ENCODE measurements around the gene GREB1.

Gene GREB1

DNA sequence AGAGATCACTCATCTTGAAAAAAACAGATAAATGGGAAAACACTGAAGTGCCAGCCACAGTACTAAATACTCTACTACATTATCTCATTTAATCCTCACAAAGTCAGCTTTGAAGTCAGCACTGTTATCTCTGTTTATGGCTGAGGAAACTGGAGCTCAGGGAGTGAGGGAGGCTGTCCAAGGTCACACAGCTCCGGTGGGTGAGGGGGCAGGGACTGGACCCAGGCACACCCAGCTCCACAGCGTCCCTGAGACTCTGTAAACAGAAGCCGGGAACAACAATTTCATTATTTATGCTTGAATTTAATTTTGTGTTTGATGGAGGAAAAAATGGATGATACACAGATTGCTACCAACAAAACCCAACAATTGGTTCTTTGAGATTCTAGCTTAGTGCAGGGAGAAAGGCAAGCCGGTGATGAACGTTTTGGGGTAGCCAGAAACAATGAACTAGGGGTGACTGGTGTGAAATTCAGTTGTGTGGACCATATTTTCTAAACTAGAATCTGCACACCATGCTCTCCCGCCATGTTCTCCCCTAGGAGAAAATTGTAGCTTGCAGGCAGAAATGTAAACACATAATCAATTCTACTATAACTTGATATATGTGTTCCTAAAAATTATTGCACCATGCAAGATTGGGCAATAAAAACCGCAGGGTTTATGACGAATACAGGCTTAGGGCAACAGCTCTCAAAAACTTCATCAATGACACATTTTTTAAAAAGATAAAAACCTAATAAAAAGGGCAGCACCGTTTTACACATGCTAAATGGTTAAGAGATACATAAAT, at the start of gene GREB1:
GREB1 (plus strand) TSS at position 768 of the 793 bp plus-strand sequence. CDS start 22,570 bp downstream, outside the sequence.
- DNase-seq, result no peak

DNA sequence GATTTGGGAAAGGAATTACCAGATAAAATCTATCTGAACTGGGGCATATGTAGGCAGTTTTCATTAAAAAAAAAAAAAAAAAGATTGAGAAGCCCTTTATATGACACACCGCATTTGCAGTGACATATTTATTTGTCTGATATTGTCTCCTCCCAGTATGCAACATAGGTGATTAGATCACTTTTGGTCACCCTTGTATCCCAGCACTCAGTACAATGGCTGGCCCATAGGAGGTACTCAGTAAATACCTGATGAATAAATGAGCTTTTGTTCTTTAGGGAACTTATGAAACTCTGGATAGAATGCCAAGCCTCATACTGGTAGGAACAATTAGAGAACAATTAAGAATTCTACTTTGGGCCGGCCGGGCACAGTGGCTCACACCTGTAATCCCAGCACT, 45.0 kb upstream of the GREB1 start:
- no peak for DNase-seq

GRCh38 chr2:11490194-11490593, 43.7 kb upstream of the GREB1 start:
- no peak for DNase-seq

DNA sequence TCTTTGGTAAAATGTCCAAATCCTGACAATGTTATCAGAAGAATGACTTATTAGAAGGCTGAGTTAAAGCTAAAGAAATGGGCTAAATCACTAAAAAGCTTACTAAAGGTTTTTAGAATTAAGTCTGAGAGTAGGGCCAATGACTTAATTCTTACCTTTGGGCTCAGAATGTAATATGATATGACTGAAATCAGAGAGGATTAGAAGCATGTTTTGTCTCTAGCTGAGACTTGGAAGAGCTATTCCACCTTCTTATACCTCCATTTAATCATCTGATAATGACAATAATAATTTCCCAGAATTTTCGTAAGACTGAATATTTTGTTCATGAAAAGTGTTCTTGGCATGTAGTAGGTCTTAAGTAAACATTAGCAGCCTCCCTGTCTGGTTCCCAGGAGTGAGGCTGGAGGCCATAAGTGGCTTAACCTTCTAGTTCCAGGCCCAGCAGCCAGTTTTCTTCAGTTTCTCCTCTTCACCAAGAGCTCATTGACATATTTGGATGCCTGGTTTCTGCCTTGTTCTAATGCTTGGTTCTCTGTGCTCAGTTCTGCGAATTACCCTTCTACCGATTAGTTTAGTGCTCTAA, 42.4 kb upstream of the GREB1 start:
- DNase-seq, result no peak

DNA sequence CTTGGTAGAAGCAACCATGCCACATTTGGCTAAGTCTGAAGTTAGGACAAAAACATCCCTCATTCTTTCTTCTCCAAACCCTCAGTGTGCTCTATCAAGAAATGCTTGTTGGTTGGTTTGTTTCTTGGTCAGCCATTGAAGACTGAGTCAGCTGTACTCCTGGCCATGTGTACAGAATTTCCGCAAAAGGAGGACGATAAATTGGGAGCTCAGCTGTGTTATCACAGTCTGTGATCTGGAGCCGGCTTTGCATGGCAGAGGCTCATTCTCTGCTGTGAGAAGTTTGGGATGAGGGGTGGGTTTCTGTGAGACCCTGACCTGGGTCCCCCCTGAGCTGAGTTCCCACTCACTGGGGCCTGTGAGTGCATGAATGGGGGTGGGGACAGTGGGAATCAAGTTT, 41.6 kb upstream of the GREB1 start:
- no peak for DNase-seq

GRCh38 chr2:11492720-11493119, 41.1 kb upstream of the GREB1 start:
- no peak for DNase-seq

GRCh38 chr2:11493282-11493681, 40.6 kb upstream of the GREB1 start:
- DNase-seq, result no peak

- DNase-seq, result no peak
These were observed 39.5 kb upstream of the GREB1 start for GRCh38 chr2:11494310-11494709.

DNA sequence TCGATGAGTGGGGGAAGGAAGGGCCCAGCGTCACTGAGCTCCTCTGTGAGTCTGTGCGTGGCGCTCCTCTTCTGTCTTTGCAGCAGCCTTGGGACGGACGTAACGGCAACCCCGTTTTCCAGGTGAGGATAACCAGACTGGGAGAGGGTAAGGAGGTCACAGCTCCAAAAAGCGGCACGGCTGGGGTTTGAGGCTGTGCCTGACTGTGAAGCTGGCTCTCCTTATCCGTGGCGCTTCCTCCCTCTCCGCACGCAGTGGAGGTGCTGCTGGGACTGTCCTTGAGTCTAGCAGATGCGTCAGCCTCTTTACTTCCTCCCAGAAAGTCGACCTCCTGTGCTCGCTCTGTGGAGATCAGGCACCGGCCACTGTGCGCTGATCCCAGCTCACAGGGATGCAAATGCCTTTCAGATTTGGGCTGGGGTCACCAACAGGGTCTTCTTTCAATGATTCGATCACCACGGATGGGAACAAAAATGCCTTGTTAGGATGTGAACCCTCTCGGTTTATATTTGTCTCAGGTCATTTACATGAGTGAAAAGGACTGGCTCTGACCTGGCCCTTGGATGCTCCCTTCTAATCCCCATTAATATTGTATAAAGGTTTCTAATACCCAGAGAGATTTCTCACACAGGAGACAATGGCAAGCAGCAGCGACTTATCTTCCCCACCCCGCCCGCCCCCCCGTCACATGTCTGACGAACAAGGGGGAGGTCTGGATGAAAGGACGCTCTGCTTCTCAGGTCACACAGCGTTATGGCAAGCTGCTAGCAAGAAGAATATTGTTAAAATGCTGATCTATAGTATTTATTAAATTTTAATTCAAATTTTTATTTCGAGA, 37.8 kb upstream of the GREB1 start:
- DNase-seq, result no peak

DNA sequence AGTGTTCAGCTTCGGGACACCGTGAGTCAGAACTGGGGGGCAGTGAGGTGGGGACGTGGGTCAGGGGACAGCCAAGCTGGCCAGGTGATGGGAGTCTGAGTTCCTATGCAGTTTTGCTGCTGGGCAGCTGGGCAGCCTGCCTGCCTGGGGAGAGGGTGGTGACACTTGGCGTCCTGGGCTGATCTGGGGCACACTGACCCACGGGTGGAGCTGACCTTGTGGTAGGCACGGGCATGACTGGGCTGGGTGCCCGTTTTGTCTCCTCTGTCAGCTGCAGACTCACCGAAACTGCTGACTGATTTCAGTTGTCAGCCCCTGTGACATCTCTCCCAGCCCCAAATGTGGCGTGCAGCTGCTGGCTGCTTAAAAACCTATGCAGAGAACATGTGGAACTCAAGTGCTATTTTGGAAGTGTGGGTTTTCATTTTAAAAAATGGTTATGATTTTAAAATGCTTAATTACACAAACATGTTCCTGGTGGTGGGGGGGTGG, 35.3 kb upstream of the GREB1 start:
- DNase-seq, result no peak

DNA sequence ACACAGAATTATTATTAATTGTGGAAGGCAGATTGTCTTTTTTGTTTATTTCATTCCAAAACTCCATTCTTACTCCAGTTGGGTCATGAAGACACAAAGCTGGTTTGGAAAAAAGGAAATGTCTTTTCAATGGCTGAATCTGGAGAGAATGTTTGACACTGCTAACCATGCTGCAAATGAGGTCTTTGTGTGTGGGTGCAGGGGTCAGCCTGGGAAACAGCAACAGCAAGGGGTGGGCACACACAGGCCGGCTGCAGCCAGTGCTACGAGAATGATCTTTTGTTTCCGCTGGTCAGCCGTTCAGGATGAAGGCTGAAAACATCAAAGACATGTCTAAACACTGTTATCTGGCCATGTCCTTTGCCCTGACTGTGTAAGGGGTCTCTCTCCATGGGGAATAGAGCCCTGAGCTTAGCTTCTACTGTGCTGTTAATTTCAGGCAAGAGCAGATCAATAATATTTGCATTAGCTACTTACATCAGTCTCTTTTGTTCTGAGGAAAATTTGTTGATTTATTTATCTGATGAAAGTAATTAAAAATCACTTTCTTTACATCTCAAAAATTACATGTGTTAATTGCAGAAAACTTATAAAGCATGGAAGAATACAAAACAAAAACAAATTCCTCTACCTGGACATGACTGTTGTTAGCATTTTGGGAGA, 34.6 kb upstream of the GREB1 start:
- no peak for DNase-seq

DNA sequence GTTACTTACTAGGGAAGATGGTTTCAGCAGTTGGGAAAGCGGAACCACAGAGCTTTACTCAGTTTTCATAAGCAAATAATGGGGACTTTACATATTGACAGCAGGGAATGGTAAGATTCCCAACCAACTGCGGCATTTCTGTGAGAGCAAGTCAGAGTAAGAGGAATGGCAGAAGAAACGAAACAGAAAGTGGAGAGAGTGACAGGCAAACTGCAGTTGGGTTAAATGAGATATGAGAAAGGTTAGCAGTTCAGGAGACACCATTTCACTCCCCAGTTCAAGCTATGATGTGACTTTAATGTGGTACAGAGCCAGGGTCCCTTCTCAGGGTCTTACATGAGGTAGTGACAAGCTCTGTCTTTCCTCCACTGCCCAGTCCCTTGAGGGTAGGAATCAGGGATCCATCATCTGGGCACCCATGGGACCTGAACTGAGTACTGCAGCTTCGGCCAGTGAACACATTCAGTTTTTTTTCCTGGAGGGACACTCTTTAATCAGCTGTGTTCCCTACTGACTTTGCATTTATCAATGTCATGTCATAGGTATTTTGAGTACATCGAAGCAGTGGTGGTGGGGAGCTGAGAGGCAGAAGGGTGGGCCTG, 33.0 kb upstream of the GREB1 start:
- no peak for DNase-seq

DNA sequence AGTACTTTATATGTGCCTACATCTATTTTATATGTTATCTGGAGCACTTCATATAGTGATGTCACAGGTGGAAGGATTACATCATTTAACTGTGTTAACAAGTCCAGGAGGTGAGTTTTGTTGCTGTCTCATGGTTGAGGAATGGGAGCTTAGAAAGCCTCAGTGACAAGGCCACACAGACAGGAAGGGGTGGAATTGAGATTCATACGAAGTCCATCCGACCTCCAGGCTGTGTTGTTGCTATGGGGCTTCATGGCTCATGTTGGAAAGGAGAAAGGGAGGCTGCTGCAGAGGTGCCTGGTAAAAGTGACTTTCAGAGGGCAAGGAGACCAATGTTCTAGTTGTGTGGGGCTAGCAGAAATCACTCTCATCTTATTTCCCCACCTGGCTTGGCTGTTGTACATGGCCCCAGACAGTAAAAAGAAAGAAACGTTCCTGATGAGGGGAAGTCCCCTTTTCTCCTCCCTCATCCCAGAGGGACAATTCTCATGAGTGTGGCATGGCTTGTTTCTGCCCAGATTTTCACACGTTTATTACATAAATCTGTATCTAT, 31.0 kb upstream of the GREB1 start:
- no peak for DNase-seq

DNA sequence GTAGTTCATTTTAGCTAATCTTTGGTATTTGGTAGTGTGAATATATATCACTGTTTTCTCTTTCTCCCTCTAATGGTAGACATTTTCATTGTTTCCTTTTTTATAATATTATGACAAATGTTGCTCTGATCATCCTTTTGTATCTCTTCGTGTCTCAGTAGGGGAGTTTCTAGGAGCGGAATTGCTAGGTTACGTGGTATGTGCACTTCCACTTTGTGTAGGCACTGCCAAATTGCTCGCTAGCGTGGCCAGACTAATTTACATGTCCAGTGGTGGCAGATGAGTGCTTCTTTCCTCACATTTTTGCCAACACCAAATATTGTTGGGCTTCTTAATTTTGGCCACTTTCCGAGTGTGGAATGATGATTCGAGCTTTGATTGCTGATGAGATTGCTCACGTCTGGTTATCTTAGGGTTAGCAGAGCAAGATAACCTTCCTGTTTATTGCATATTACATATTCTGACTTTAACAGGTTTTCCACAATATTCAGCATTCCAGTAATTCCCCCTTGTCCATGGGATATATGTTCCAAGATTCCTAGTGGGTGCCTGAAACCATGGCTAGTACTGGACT, 30.4 kb upstream of the GREB1 start:
- DNase-seq, result no peak

DNA sequence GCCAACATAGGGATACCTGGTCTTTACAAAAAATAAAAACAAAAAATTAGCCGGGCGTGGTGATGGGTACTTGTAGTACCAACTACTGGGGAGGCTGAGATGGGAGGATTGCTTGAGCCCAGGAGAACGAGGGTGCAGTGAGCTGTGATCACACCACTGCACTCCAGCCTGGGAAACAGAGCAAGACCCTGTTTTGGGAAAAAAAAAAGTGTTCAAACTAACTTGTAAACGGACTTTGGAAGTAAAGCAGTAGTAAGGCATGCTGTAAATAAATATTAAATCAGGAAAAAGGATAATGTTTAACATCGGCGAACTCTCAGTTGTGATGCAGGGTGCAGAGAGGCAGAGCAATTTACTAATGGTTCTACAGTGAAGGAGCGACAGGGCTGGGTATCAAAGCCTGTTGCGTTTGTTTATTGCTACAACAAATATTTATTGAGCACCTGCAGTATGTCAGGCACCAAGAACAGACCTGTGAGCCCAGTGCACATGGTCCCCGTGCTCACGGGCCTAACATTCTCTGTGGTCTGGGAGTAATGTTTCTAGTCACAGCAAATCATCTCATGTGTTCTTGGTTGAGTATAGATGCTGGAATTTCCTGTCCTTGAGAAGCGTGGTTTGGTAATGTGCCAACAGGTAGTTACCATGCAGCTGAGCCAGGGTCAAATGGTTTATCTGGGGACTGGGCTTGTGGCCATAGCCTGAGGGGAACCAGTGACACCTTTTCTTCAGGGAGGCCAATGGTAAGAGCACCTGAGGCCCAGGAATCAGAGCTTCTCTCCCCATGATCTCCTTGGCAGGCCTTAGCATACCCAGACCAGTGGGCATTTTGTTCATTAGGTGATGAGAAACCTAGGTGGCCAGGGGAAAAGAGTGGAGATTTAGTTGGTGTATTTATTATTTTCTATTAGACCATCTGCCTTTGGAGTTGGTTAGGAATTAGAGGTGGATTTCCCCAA, 27.9 kb upstream of the GREB1 start:
- DNase-seq, result no peak

DNA sequence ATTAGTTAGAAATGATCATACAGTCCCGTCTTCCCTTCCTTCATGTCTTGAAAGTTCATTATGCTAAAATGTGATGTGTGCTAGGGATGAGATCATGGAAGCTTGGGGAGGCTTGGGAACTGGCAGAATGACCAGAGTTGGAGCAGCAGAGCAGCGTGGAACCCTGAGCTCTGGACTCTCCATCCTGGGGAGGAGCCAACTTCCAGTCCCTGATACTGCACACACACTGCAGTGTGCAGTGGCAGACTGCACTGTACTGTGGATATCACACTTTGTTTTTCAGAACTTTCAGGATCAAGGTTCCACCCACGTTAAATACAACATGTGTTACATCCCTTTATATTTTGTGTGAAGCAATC, 27.3 kb upstream of the GREB1 start:
- DNase-seq, result no peak

- DNase-seq, result no peak
These were observed 26.3 kb upstream of the GREB1 start for GRCh38 chr2:11507517-11507916.

- no peak for DNase-seq
These were observed 25.6 kb upstream of the GREB1 start for GRCh38 chr2:11508279-11508678.

DNA sequence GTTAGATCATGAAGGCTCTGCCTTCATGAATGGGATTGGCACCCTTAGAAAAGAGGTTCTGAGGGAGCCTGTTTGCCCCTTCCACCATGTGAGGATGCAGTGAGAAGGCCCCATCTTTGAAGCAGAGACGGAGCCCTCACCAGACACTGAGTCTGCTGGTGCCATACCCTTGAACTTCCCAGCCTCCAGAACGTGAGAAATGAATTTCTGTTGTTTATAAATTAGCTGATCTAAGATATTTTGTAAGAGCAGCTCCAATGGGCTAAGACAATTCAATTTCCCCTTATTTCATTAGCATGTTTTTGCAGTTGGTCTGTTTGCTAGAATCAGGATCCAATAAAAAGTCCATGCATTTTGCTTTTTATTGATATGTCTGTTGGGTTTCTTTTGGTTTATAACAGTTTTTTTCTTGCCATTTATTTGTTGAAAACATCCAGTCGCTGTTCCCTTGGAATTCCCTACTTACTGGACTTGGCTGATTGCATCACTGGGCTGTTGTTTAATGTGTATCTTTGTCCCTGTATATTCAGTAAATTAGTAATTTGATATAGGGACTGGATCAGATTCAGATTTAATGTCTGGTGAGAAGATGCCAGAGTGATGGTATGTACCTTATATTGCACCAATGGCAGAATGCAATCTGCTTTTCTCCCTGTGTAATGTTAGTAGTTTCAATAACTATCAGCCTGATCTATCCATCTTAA, 24.0 kb upstream of the GREB1 start:
- no peak for DNase-seq

DNA sequence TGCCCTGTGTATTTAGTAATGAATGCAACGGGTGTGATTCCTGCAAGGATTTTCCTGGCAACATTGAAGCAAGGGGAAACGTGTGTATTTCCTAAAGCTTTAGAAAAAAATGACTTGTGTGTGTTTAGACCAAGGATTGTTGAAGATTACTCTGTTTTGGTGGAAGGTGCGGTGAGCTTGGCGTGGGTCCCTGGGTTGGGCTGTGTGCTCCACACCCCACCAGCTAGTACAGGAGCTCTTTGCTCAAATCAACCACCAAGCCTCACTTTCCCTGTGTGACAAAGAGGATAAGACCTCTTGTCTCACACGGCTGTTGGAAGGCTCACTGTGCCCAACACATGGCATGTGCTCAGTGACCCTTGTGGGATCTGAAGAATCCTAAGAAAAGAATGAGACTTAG, 21.4 kb upstream of the GREB1 start:
- no peak for DNase-seq
